K562 (cell line): Measurements from ENCODE around the gene PALLD. TPM values are rescaled to one million over a fixed set of nuclear protein-coding genes. Genes with fewer than 3 reads are reported as not detected.

Source experiments
- ATAC-seq: fragments of 200-7000 bp; cut with Tn5 transposase; 3 replicates; pipeline ENCODE4 v1.9.1; 2020; ENCODE audit warnings: moderate library complexity
- BruUV-seq: library from RNA; stranded (reverse); fragments of 400-500 nt; replicated peaks from 2 replicates; lab custom pipeline; 2021; lab: Mats Ljungman, UMichigan
- CTCF ChIA-PET: fragments of 300-600 bp; formaldehyde crosslinking; extraction: SDS; loops from one replicate; lab custom pipeline; 2021; ENCODE audit warnings: low intra/inter-chr PET ratio; lab: Yijun Ruan, JAX
- POLR2A ChIA-PET: fragments of 300-600, 350-650 bp; sonication (Branson Sonifier 250); formaldehyde crosslinking; extraction: SDS; loops from one replicate; lab custom pipeline; 2021; ENCODE audit warnings: antibody characterized with exemption, inconsistent platforms; lab: Yijun Ruan, JAX
- DNase-seq, 4 experiments: peaks; one replicate each; pipeline versions ENCODE4 v3.0.0 to v3.0.0-alpha.2; 2011 to 2018; ENCODE audit warnings: low spot score in 3 of 4, mixed read lengths in 3 of 4; ENCODE audit errors: extremely low read depth in 1 of 4
- FAIRE-seq: peaks from 2 replicates; lab custom pipeline; 2011; peaks lifted over from hg19 to GRCh38; lab: Jason Lieb, UNC
- H2AFZ ChIP-seq: 2 replicates; pipeline ENCODE4 v1.6.0; 2011; ENCODE audit warnings: low read depth, low read length, control low read depth, inconsistent platforms
- H3K27ac ChIP-seq: fragments of 200-600 bp; 3 replicates; pipeline ENCODE4 v1.8.0; 2011; ENCODE audit warnings: low read depth, mild to moderate bottlenecking, control low read depth, inconsistent platforms, low read length, moderate library complexity, mixed read lengths; ENCODE audit errors: extremely low read depth
- H3K27me3 ChIP-seq, 2 experiments: fragments of 300-600 bp in 1 of 2; 2 replicates in 1 of 2; 3 replicates in 1 of 2; pipeline versions ENCODE4 v1.6.0 to v1.8.0; 2011; ENCODE audit warnings: inconsistent platforms in 2 of 2, low read length in 2 of 2, mild to moderate bottlenecking in 1 of 2, mixed read lengths in 1 of 2, moderate library complexity in 1 of 2; ENCODE audit not compliant: control insufficient read depth in 2 of 2, insufficient read depth in 2 of 2
- H3K36me3 ChIP-seq: fragments of 300-600 bp; 3 replicates; pipeline ENCODE4 v1.8.0; 2011; ENCODE audit warnings: mild to moderate bottlenecking, low read length, inconsistent platforms; ENCODE audit not compliant: control insufficient read depth, insufficient read depth
- H3K4me1 ChIP-seq, 2 experiments: fragments of 200-600 bp in 1 of 2; replicated peaks in 1 of 2; 2 replicates in 1 of 2; 3 replicates in 1 of 2; pipeline versions ENCODE4 v1.5.1 to v1.8.0; 2011; ENCODE audit warnings: inconsistent platforms in 2 of 2, low read length in 2 of 2, mild to moderate bottlenecking in 1 of 2, mixed read lengths in 1 of 2, moderate library complexity in 1 of 2; ENCODE audit not compliant: control insufficient read depth in 2 of 2, insufficient read depth in 2 of 2
- H3K4me2 ChIP-seq: 2 replicates; pipeline ENCODE4 v1.6.1; 2011; ENCODE audit warnings: low read length, control low read depth, inconsistent platforms, mixed read lengths; ENCODE audit not compliant: insufficient read depth
- H3K4me3 ChIP-seq: fragments of 200-600 bp; sonication (generic), shearing (Covaris generic); 2 replicates; pipeline ENCODE4 v1.5.1; 2016; ENCODE audit warnings: control low read depth, inconsistent platforms
- H3K79me2 ChIP-seq: fragments of 200-600 bp; 3 replicates; pipeline ENCODE4 v1.8.0; 2011; ENCODE audit warnings: low read length, inconsistent platforms; ENCODE audit not compliant: control insufficient read depth, insufficient read depth
- H3K9ac ChIP-seq, 2 experiments: 2 replicates each; pipeline versions ENCODE4 v1.6.0 to v1.6.1; 2011; ENCODE audit warnings: low read depth in 2 of 2, low read length in 2 of 2, control low read depth in 1 of 2, inconsistent platforms in 1 of 2, mild to moderate bottlenecking in 1 of 2, mixed read lengths in 1 of 2; ENCODE audit not compliant: insufficient read depth in 1 of 2
- H3K9me1 ChIP-seq: one replicate; pipeline ENCODE4 v1.6.0; 2011; ENCODE audit warnings: inconsistent platforms, mild to moderate bottlenecking, low read length, moderate library complexity; ENCODE audit not compliant: control insufficient read depth, insufficient read depth
- H3K9me3 ChIP-seq: replicated peaks from 2 replicates; pipeline ENCODE4 v1.5.1; 2011; ENCODE audit warnings: low read depth, low read length, inconsistent platforms; ENCODE audit not compliant: control insufficient read depth, insufficient read depth
- H4K20me1 ChIP-seq: replicated peaks from 2 replicates; pipeline ENCODE4 v1.6.1; 2011; ENCODE audit warnings: low read length, inconsistent platforms, mixed read lengths; ENCODE audit not compliant: control insufficient read depth, insufficient read depth
- CHCHD3 ChIP-seq: fragments of 250-450 bp; sonication (Bioruptor Pico); IDR thresholded peaks from 2 replicates; pipeline ENCODE4 v2.1.2; 2022; ENCODE audit warnings: mild to moderate bottlenecking
- HOMEZ ChIP-seq: fragments of 250-450 bp; sonication (Bioruptor Pico); IDR thresholded peaks from 2 replicates; pipeline ENCODE4 v1.4.0; 2020; ENCODE audit warnings: mild to moderate bottlenecking, moderate library complexity
- OTX1 ChIP-seq: fragments of 450-650 bp; formaldehyde crosslinking; IDR thresholded peaks from 2 replicates; pipeline ENCODE4 v1.4.0; 2022; ENCODE audit warnings: mild to moderate bottlenecking
- TRIM25 ChIP-seq: fragments of 450-650 bp; IDR thresholded peaks from 2 replicates; pipeline ENCODE4 v1.7.0; 2016; ENCODE audit warnings: borderline replicate concordance
- WGBS: fragments of 100-300 bp; shearing (Covaris generic); methylation state at CpG from one replicate; pipeline ENCODE4 v1.1.6; 2016; ENCODE audit warnings: low coverage, mixed read lengths; ENCODE audit not compliant: insufficient coverage; ENCODE audit errors: missing lambda C conversion rate; 5-methylcytosine and 5-hydroxymethylcytosine counted together
- in situ Hi-C: fragments of 300-500 bp; cut with MboI; formaldehyde crosslinking; loops from 4 replicates; pipeline ENCODE4 v1.15.0; 2018; ENCODE audit warnings: inconsistent platforms, mixed read lengths
- intact Hi-C: fragments of 100-400 bp; cut with micrococcal nuclease; formaldehyde crosslinking; loops from 2 replicates; pipeline ENCODE4 v1.14.2; 2022
- polyA plus RNA-seq, 8 experiments: library from polyadenylated mRNA; depleted of rRNA in 4 of 8; stranded (reverse) in 5 of 8; unstranded in 3 of 8; fragments of >200 nt; fragmentation: Nextera tagmentation in 2 of 8; fragmentation: Illumina TruSeq in 1 of 8; extraction: Ambion mirVana in 2 of 8; extraction: Trizol in 1 of 8; gene quantifications; 2 replicates each; pipeline versions ENCODE4 v1.2.1 to v1.2.3, GENCODE V29; 2011 to 2014; ENCODE audit warnings: inconsistent platforms in 1 of 8, missing spikeins in 1 of 8
- total RNA-seq, 7 experiments: library from RNA; depleted of rRNA in 6 of 7; stranded (reverse); fragments of >200 nt in 6 of 7; fragmentation: Illumina TruSeq in 2 of 7; extraction: Trizol in 2 of 7; gene quantifications; 2 replicates each; pipeline versions ENCODE4 v1.2.1 to v1.2.3, GENCODE V29; 2011 to 2021; ENCODE audit warnings: low replicate concordance in 1 of 7

The PALLD gene
- total and polyA plus RNA-seq, 9 of the 15 experiments (the other 6 are each of a cell fraction or from before 2014, with no cell fraction given): 0.01 to 0.35 (median 0.06) TPM; not detected in 3

- FAIRE-seq: no peak
These were observed 90.7 kb downstream of the PALLD start for GRCh38 chr4:168587411-168588125.

More at GRCh38 chr4:168587411-168588125, 90.7 kb downstream of the PALLD start:
- intact Hi-C loops: loop anchor here (5.0 kb wide), 1 partner anchor 335 kb away; no protein-coding TSS in a partner anchor
- ATAC-seq: no peak
- H4K20me1 ChIP-seq: no peaks in the 10 kb centered on the region
- no peak overlapping the region for H2AFZ ChIP-seq
- WGBS: 0% methylated on average over 10 of the region's 11 CpGs
- ChIA-PET POLR2A (no interaction called here), CTCF (no interaction called here)
- in situ Hi-C loops: no loop called here
- H3K27me3 ChIP-seq: no peaks in the 10 kb centered on the region; a peak in 1 of 5 replicates
- no peaks in the 10 kb centered on the region for H3K9me1 ChIP-seq
- no TSS peak for BruUV-seq
- H3K36me3 ChIP-seq: no peaks in the 10 kb centered on the region
- no peaks in the 10 kb centered on the region for H3K9me3 ChIP-seq
- H3K9ac ChIP-seq: no peak overlapping the region
- H3K27ac ChIP-seq: no peak overlapping the region
- TF ChIP-seq TRIM25 (no peak), CHCHD3 (CRISPR knock-in tag) (no peak), HOMEZ (CRISPR knock-in tag) (no peak), OTX1 (CRISPR knock-in tag) (no peak)
- TF ChIP-seq, all 486 proteins: peak for 0
- DNase-seq: no peak
- no peaks in the 10 kb centered on the region for H3K79me2 ChIP-seq
- no peaks in the 10 kb centered on the region for H3K4me1 ChIP-seq
- no peak overlapping the region for H3K4me3 ChIP-seq
- H3K4me2 ChIP-seq: no peak overlapping the region
